ENCODE measurements around the gene SOX10. TPM values are rescaled to one million over a fixed set of nuclear protein-coding genes. Genes with fewer than 3 reads are reported as not detected.
A peak's percentile ranks its signal among the peaks of the same experiment; 100 is the strongest.
"Not testable (repeated sequence)": the region's sequence is repeated elsewhere in the genome, so short reads cannot be mapped to it uniquely, and the experiment has no call there.

SOX10 gene
- total and polyA plus RNA-seq, 2 of the 13 experiments (the other 11 are each of a cell fraction or from before 2014, with no cell fraction given), result not detected

GRCh38 chr22:37955825-37956397 is 28.4 kb downstream of the SOX10 start (continued):
- TF ChIP-seq NR2F6 (IDR thresholded peaks at IDR 0.05) (peak; percentile 42; the same call in 1 of the 2 replicates), NR2F6 (CRISPR knock-in tag; IDR thresholded peaks at IDR 0.05) (peak; percentile 19; the same call in 1 of the 2 replicates), HIC2 (CRISPR knock-in tag; IDR thresholded peaks at IDR 0.05; ENCODE audit: low read depth) (0 out of 2 replicates have a peak, but pooled peaks have one; percentile 24), LCORL (CRISPR knock-in tag; IDR thresholded peaks at IDR 0.05) (peak; percentile 48; the same call in 1 of the 2 replicates), HNF4A (CRISPR knock-in tag; IDR thresholded peaks at IDR 0.05) (peak; percentile 34), FOXP4 (CRISPR knock-in tag; IDR thresholded peaks at IDR 0.05) (peak; percentile 75), MIXL1 (CRISPR knock-in tag; IDR thresholded peaks at IDR 0.05) (0 out of 2 replicates have a peak, but pooled peaks have one; percentile 33), SKI (IDR thresholded peaks at IDR 0.05; ENCODE audit: partially characterized antibody) (peak; percentile 43), TCF7 (IDR thresholded peaks at IDR 0.05; ENCODE audit: low read depth) (peak; percentile 47; the same call in 1 of the 2 replicates), FOXP1 (CRISPR knock-in tag; IDR thresholded peaks at IDR 0.05) (peak; percentile 68; the same call in 1 of the 2 replicates), PATZ1 (CRISPR knock-in tag; IDR thresholded peaks at IDR 0.05) (peak; percentile 21; the same call in 1 of the 2 replicates), PHF21A (CRISPR knock-in tag; IDR thresholded peaks at IDR 0.05) (peak; percentile 47; the same call in 1 of the 2 replicates), HMG20A (CRISPR knock-in tag; IDR thresholded peaks at IDR 0.05; ENCODE audit: borderline replicate concordance) (peak; percentile 37; the same call in 1 of the 2 replicates), RXRB (CRISPR knock-in tag; IDR thresholded peaks at IDR 0.05; ENCODE audit: borderline replicate concordance) (peak; percentile 11; the same call in 1 of the 2 replicates), ZNF460 (CRISPR knock-in tag; IDR thresholded peaks at IDR 0.05; ENCODE audit: borderline replicate concordance) (peak; percentile 40; the same call in 1 of the 2 replicates), CREM (IDR thresholded peaks at IDR 0.05) (peak; percentile 46; the same call in 1 of the 2 replicates), NCOR1 (IDR thresholded peaks at IDR 0.05; ENCODE audit: borderline replicate concordance, low read length) (0 out of 2 replicates have a peak, but pooled peaks have one; percentile 33), PITX1 (CRISPR knock-in tag; IDR thresholded peaks at IDR 0.05) (peak; percentile 24; the same call in 1 of the 2 replicates), GFI1 (CRISPR knock-in tag; IDR thresholded peaks at IDR 0.05; ENCODE audit: borderline replicate concordance) (peak; percentile 52; the same call in 1 of the 2 replicates), SAP130 (CRISPR knock-in tag; IDR thresholded peaks at IDR 0.05; ENCODE audit: low read depth) (peak; percentile 65), ZNF205 (CRISPR knock-in tag; IDR thresholded peaks at IDR 0.05) (peak; percentile 100)
- TF ChIP-seq LCORL (IDR thresholded peaks at IDR 0.05); FOXP1 (IDR thresholded peaks at IDR 0.05); CREM (CRISPR knock-in tag; IDR thresholded peaks at IDR 0.05): not testable (repeated sequence)

All from HepG2 (cell line).